ENCODE results near the gene PPP2R2C. TPM values are rescaled to one million over a fixed set of nuclear protein-coding genes. Genes with fewer than 3 reads are reported as not detected.

The PPP2R2C gene
- total RNA-seq, 1 experiment from 2014 or later, result 8.1 TPM

DNA sequence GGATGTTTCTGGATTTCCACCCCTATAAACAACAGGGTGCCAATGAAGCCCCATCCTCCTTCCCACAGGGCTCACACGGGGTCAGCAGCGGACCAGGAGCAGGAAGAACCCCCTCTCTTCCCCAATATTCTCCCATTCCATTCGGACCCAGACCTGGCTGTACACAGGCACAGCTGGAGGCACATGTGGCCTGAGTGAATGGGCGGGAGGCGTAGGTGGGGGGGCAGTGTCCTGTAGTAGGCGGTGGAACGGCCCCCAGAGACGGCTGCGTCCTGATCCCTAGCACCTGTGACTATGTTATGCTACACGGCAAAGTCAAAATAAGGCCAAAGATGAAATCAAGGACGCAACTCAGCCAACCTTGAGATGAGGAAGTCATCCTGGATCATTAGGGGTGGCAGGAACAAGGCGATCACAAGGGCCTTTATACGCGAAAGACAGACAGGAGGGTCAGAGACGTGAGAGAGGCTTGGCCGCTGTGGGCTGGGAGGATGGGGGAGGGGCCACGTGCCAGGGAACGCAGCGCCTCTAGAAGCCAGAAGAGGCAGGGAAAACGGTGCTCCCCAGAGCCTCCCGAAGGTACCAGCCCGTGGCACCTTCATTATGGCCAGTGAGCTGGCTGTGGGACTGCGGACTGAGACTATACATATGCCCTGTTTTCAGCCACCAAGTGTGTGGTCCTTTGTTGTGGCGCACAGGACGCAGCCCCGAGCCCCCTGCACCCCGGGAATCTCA lies 127.2 kb downstream of the PPP2R2C start:
- H3K23me2 ChIP-seq (ENCODE audit: insufficient read length, low read depth, low read length, poor library complexity, severe bottlenecking), result peaks cover 3% of the 10 kb centered on the region
- H3K27ac ChIP-seq (ENCODE audit: insufficient read length, low read depth, low read length), result no peak overlapping the region
- no peak overlapping the region for H3K4me3 Mint-ChIP-seq
- H3K56ac ChIP-seq (ENCODE audit: insufficient read length, low read depth, low read length), result no peak overlapping the region
- H3K79me2 ChIP-seq (ENCODE audit: insufficient read depth, low read length), result no peaks in the 10 kb centered on the region
- H4K91ac ChIP-seq (ENCODE audit: insufficient read length, low read depth, low read length), result no peak overlapping the region
- no peak overlapping the region for H2BK5ac ChIP-seq (ENCODE audit: insufficient read length, low read length)
- TF ChIP-seq, protein P1, sequence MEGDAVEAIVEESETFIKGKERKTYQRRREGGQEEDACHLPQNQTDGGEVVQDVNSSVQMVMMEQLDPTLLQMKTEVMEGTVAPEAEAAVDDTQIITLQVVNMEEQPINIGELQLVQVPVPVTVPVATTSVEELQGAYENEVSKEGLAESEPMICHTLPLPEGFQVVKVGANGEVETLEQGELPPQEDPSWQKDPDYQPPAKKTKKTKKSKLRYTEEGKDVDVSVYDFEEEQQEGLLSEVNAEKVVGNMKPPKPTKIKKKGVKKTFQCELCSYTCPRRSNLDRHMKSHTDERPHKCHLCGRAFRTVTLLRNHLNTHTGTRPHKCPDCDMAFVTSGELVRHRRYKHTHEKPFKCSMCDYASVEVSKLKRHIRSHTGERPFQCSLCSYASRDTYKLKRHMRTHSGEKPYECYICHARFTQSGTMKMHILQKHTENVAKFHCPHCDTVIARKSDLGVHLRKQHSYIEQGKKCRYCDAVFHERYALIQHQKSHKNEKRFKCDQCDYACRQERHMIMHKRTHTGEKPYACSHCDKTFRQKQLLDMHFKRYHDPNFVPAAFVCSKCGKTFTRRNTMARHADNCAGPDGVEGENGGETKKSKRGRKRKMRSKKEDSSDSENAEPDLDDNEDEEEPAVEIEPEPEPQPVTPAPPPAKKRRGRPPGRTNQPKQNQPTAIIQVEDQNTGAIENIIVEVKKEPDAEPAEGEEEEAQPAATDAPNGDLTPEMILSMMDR (conservative IDR thresholded peaks at IDR 0.05), result no peak
- no peak overlapping the region for H3T11ph ChIP-seq (ENCODE audit: low read length)
- H3K4ac ChIP-seq (ENCODE audit: low read depth, low read length), result no peak overlapping the region
- H3K4me1 Mint-ChIP-seq, result peaks cover 0 to 13% of the 10 kb centered on the region in 2 experiments; a peak in 2 of 4 replicates
- no peak overlapping the region for H4K8ac ChIP-seq (replicated peaks; ENCODE audit: insufficient read length, low read depth, low read length)
- DNase-seq, result no peak
- no peaks in the 10 kb centered on the region for H3K27me3 ChIP-seq (ENCODE audit: insufficient read depth, low read length)
- H3K79me1 ChIP-seq (ENCODE audit: insufficient read depth, low read depth, low read length, poor library complexity, severe bottlenecking), result no peaks in the 10 kb centered on the region
- H2BK20ac ChIP-seq (ENCODE audit: low read depth, low read length, poor library complexity, severe bottlenecking), result no peak overlapping the region
- H4K20me1 ChIP-seq (ENCODE audit: control insufficient read depth, insufficient read depth, insufficient read length), result no peaks in the 10 kb centered on the region
- no peak overlapping the region for H3K18ac ChIP-seq (ENCODE audit: insufficient read length, low read depth, low read length)
- H3K4me2 ChIP-seq (ENCODE audit: insufficient read depth, insufficient read length, low read length), result no peak overlapping the region
- no peak overlapping the region for H3K23ac ChIP-seq (ENCODE audit: insufficient read length, low read depth, low read length)
- peak overlapping the region; percentile 29; the same call in 1 of the 2 replicates for H3K14ac ChIP-seq (ENCODE audit: insufficient read depth, low read length)
- no peaks in the 10 kb centered on the region for H3K9me3 ChIP-seq (ENCODE audit: control insufficient read depth, low read depth, low read length)
- no peaks in the 10 kb centered on the region; the same call in 1 of the 2 replicates for H3K4me1 ChIP-seq (ENCODE audit: insufficient read depth, low read length)
- no peak overlapping the region for H4K5ac ChIP-seq (ENCODE audit: insufficient read length, low read depth, low read length)
- peaks cover 1% of the 10 kb centered on the region for H3K27me3 Mint-ChIP-seq (ENCODE audit: low read depth)
- H3K27ac Mint-ChIP-seq, result no peak overlapping the region
- no peak overlapping the region for H2BK12ac ChIP-seq (ENCODE audit: insufficient read length, low read depth, low read length)
- H3K36me3 Mint-ChIP-seq (ENCODE audit: insufficient read depth in 1 of 3, low read depth in 3 of 3), result no peaks in the 10 kb centered on the region
- no CpG with 5 or more reads among the region's 27 CpGs for WGBS (ENCODE audit: extremely low coverage, insufficient read length, low lambda C conversion rate)
- H3K9me3 Mint-ChIP-seq, result no peaks in the 10 kb centered on the region; a peak in 1 of 5 replicates
- H2BK15ac ChIP-seq (ENCODE audit: low read depth, low read length), result no peak overlapping the region
- H2BK120ac ChIP-seq (ENCODE audit: low read depth, low read length, poor library complexity, severe bottlenecking), result no peak overlapping the region
- H2AK5ac ChIP-seq (ENCODE audit: insufficient read length, low read length), result no peak overlapping the region
- no peak overlapping the region for H3K9ac ChIP-seq (ENCODE audit: extremely low read depth, insufficient read length, low read length)
- no peak overlapping the region for H2AFZ ChIP-seq (ENCODE audit: low read length)

Measured in H9 (cell line).